ENCODE data around the gene RBMXL2.
A peak's percentile ranks its signal among the peaks of the same experiment; 100 is the strongest.

The RBMXL2 gene

GRCh38 chr11:7098235-7098832 lies 9.5 kb downstream of the RBMXL2 start:
- H3K27ac ChIP-seq, result no peak overlapping the region
- peak; percentile 78 for TF ChIP-seq CTCF (conservative IDR thresholded peaks at IDR 0.05)
- no peak for TF ChIP-seq ZFX (IDR thresholded peaks at IDR 0.05)

DNA sequence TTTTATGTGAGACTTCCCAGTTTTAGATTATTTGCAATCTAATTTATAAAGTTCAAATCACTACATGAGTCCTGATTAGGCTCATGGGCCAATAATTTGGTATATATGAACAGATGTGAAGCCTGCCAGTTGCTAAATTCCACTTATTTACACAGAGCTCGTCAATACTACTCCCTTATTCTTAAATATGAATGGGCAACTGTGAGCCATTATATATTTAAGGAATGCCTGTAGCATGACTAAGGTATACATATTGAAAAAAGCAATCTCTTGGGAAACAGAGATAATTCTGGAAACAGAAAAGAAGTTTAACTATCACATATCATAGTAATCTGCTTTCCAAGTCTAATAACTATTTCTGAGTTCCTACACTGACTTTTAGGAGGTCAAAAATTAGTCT lies 27.0 kb downstream of the RBMXL2 start:
- H3K27ac ChIP-seq, result no peak overlapping the region
- no peak for TF ChIP-seq CTCF (conservative IDR thresholded peaks at IDR 0.05)
- no peak for TF ChIP-seq ZFX (IDR thresholded peaks at IDR 0.05)

GRCh38 chr11:7116370-7116769 lies 27.6 kb downstream of the RBMXL2 start:
- no peak overlapping the region for H3K27ac ChIP-seq
- no peak for TF ChIP-seq ZFX (IDR thresholded peaks at IDR 0.05)
- TF ChIP-seq CTCF (conservative IDR thresholded peaks at IDR 0.05), result no peak

DNA sequence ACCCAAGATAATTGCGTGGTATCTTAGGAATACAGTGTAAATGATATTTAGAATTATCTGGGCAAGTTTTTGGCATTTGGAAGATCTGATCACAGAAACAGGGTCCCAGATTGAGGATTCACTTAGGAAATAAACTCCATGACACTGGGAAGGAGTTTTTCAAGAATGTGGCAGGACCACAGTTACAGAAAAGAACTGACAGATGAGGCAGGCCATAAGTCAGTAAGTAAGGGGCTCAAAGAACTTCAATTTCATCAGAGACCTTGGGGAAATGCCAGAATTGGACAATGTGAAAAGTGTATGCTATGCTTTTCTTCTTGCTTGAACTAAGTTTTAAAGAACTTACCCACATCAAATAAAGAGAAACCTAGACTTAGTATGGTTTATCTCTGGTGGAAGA lies 49.3 kb downstream of the RBMXL2 start:
- TF ChIP-seq ZFX (IDR thresholded peaks at IDR 0.05) (no peak), CTCF (conservative IDR thresholded peaks at IDR 0.05) (no peak)
- H3K27ac ChIP-seq, result no peak overlapping the region

Data from C4-2B (cell line).